GM18520 (cell line): Measurements from ENCODE around the gene NKIRAS1.

Experiments
- ATAC-seq: cut with Tn5 transposase; IDR thresholded peaks from one replicate; pipeline ENCODE4 v1.9.1; 2021; ENCODE audit not compliant: unreplicated experiment

NKIRAS1 gene

DNA sequence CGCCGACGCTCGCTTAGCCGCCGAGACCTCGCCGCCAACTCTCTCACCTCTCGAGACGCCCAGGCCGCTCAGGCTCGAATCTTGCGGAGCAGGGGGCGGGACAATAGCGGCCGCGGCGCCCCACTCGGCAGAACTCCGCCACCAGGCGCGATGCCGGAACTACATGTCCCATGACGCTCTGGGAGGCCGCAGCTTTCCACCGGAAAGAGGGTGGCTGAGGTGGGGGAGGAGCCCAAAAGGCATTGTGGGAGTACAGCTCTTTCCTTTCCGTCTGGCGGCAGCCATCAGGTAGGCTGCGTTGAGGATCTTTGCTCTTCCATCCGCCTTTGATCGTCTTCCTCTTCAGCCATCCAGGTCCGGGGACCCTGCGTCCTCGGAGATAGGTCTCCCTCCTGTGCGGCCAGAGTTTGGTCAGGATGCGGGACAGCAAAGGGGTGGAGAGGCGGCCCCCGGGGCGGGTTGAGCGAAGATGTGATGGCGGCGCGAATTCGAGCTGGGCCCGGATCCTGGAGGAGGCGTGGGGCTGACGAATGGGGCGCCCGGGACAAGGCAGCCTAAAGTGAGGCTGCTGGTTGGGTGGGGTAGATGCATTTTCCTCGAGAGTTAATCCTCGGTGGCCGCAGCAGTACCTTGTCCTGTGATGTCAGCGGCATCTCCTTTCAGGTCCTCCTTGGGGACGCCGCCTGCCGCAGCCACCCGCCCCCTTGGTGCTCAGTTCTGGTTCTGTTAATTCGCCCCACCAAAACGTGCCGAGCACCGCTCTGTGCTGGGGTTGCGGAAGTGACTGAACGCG is at the start of gene NKIRAS1, which contains the start of gene RPL15:
Gene NKIRAS1, minus strand, starts transcription at position 105 of the 793 bp plus-strand sequence. CDS start 6,086 bp downstream, outside the sequence.
Gene RPL15, plus strand, starts transcription at position 247 of the 793 bp plus-strand sequence. CDS start 728 bp downstream, outside the sequence.
- ATAC-seq = peak; percentile 89

DNA sequence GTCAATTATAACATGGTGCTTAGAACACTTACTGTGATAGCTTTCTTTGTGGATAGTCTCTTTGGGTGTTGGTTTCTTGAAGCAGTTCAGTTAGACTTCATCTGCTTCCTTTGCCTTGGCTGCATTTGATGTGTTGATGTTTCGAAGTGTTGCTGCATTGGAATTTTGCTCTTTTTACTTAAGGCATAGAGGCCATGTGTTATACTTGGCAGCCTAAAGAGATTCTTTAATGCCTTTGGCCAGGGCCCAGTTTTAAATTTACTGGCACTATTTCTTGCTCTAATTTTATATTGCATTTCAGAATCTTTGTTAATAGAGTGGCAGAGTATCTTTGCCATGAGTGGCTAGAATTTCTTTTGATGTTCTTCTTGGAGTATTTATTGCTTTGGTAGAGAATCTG is 49.5 kb upstream of the NKIRAS1 start:
- no peak for ATAC-seq

DNA sequence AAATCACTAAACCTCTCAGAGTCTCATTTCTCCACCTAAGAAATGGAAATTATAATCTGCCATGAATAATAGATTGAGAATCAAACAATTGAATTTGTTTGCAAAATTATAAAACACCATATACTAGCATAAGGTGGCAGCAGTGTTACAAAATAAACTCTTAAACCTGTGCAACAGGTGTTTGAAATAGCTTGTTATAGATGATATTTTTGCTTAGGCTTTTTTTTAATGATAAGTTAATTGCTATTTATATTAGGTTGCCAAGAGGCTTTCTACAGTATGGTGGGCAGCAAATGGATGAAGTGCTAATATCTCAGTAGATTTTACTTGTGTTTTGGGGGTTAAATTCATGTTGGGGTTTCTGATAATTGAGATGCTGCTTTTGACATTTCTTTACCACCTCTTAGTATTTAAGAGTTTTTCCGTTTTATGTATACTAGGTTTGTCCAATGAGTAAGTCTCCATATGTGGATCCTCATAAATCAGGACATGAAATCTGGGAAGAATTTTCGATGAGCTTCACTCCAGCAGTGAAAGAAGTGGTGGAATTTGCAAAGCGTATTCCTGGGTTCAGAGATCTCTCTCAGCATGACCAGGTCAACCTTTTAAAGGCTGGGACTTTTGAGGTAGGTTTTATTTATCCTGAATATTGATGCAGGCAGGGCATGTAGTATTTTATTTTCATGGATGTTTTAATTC is 47.9 kb upstream of the NKIRAS1 start:
- ATAC-seq = no peak

DNA sequence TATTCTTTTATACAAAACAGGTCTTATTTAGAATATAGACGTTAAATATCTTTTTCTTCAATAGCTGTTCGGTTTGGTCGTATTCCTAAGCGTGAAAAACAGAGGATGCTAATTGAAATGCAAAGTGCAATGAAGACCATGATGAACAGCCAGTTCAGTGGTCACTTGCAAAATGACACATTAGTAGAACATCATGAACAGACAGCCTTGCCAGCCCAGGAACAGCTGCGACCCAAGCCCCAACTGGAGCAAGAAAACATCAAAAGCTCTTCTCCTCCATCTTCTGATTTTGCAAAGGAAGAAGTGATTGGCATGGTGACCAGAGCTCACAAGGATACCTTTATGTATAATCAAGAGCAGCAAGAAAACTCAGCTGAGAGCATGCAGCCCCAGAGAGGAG is 45.1 kb upstream of the NKIRAS1 start:
- ATAC-seq = no peak

DNA sequence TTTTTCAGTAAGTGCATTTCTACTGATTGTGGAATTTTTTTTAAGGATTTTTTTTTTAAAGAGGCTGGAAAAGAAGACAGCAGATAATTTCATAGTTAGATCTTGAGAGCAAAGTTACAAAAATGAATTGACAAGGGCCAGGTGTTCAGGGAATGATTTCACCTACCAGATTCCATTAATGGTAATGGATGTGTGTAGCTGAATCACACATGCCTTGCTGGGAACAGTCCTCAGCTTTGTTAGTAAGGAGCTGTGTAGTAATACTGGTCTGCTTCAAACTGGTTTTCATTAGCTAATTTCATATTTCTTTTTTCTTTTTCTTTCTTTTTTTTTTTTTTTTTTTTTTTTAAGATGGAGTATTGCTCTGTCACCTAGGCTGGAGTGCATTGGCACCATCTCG is 44.3 kb upstream of the NKIRAS1 start:
- no peak for ATAC-seq

DNA sequence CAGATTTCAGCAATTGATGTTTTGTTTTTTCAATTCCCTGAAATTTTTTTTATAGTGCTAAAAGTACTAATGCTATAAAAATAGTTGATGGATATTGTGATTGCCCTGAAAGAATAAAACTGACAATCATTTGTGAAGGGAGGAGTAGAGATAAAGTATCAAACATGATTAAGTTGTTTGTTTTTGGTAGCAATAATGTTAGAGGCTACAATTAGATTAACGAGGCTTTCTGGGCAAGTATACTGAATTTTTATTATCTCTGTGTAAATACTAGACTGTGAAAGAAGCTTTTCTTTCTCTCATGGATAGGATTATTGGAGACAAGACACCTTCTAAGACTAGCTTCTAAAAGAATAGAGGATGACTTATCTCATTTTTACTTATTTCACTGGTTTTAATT is 43.9 kb upstream of the NKIRAS1 start:
- no peak for ATAC-seq

DNA sequence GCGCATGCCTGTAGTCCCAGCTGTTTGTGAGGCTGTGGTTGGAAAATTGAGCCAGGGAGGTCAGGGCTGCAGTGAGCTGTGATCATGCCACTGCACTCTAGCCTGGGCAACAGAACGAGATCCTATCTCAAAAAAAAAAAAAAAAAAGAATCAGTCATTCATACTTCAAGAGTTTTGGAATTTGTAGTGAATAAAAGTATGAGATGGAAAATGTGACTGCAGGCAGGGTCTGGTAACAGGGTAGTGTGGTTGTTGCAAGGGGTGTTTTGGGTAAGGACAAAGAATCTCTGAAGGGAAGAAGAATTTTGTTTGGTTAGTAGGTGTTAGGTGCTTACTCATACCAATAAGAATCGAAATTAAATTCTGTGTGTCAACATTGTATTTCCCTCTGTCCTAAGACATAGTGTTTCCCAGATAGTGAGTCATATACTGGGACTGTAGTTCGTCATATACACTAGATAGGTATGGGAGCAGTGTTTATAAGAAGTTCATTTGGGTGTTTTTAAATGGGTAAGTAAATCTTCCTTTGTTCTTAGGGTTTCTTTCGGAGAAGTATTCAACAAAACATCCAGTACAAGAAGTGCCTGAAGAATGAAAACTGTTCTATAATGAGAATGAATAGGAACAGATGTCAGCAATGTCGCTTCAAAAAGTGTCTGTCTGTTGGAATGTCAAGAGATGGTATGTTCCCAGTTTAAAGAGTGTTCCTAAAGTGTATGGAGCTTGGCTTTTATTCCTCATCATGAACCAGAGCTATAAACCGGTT is 42.5 kb upstream of the NKIRAS1 start:
- peak; percentile 79 for ATAC-seq

DNA sequence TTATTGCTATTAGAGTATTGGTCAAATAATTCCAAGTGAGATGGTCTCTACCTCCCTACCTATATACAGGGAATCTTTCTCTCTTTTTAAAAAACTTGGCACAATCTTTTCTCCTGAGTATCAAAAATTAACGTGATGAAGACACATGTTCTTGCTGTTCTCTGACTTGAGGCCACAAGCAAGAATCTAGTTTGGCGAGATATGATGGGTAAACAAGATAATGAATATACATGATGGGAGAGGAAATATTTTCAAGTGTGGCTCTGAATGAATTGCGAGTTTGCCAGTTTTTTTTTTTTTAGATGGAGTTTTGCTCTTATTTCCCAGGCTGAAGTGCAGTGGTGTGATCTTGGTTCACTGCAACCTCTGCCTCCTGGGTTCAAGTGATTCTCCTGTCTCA is 39.9 kb upstream of the NKIRAS1 start:
- ATAC-seq = no peak

DNA sequence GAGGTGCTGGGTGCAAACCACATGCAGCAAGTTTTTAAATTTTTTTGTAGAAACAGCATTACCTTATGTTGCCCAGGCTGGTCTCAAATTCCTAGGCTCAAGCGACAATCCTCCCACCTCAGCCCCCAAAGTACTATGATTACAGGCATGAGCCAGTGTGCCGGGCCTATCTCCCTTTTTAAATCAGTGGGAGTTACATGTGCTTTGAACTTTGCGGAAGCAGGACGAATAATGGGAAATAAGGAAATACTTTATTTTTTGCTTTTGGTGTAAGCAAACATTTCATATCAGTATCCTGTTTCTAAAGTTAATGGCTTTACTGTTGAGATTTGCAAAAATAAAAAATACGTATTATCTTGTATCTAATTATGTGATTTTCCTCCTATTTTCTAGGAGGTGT is 37.4 kb upstream of the NKIRAS1 start:
- no peak for ATAC-seq

DNA sequence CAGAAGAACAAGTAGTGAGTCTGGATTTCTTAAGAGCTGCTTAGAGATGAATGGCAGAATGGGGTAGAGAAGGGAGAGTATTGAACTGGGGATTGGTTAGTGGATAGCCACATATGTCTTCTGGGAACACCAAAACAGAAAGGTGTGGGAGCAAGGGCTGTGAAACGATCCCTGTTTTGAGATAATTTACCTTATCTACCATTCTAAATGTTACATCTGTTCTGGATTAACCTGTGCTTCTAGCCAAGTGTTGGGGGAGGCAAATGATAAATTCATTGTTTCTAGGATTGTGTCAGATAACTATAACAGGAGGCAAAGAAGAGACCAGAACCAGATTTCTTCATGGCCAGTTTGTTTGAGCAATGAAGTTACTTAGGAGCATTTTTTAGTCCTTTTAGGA is 36.7 kb upstream of the NKIRAS1 start:
- ATAC-seq = no peak

DNA sequence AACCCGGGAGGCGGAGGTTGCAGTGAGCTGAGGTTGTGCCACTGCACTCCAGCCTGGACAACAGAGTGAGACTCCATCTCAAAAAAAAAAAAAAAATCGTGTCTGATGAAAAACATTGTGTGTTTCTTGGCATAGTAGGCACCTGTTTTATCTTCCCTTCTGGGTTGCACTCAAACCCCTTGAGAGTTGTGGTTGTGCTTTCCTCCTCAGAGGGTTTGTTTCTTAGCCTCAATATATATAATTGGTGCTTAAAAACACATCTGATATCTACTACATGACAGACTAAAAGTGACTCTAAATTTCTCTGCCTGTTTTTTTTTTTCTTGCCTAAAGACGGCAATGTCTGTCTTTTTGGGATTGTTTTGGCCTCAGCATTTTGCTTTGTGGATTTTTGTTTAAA is 35.9 kb upstream of the NKIRAS1 start:
- peak; percentile 44 for ATAC-seq

DNA sequence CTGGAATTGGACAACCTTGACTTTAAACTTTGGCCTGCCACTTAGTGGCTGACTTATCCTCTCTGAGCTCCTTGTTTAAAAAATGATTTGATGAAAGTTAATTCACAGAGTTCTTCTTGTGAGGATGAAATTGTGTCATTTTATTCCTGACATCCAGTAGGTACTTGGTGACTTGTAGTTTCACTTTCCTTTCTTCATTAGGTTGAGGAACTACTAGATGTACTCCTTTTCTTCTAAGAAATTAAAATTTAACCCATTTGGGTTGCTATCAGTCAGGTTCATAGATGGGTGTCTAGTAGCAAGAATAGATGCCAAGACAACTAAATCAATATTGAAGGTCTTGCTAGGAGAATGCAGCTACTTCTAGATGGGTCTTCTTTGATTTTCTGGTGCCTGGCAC is 33.5 kb upstream of the NKIRAS1 start:
- no peak for ATAC-seq

DNA sequence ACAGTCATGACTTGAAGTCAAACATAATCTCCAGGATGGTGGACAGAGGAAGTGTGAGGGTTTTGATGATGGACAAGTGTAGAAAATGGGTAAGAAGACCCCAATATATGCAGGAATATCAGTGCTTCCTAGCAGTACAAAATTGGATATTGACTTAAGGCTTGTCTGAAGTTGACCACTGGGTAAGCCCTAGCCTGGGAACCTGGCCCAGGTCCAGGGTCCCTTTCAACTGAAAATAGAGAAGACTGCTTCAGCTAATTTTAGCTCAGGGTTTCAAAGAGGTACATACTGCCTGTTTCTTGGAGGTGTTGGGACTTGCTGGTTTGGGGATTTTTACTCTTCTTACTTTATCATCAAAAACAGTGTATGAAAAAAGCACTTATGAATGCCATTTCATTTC is 33.0 kb upstream of the NKIRAS1 start:
- ATAC-seq = no peak

DNA sequence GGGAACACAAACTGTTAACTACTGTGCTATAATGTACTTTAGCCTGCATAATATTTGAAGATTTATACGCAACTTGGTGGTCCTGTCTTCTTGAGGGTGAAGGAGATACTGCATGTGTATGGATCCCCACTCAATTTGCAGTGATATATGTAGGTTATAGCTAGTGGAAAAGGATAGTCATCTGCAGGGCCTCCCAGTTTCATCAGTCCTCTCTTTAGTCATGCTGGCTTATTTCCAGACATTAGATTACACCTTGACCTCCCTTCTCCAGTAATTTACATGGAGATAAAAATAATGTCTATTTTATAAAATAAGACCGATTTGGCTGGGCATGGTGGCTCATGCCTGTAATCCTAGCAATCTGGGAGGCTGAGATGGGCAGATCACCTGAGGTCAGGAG is 32.0 kb upstream of the NKIRAS1 start:
- ATAC-seq = no peak

DNA sequence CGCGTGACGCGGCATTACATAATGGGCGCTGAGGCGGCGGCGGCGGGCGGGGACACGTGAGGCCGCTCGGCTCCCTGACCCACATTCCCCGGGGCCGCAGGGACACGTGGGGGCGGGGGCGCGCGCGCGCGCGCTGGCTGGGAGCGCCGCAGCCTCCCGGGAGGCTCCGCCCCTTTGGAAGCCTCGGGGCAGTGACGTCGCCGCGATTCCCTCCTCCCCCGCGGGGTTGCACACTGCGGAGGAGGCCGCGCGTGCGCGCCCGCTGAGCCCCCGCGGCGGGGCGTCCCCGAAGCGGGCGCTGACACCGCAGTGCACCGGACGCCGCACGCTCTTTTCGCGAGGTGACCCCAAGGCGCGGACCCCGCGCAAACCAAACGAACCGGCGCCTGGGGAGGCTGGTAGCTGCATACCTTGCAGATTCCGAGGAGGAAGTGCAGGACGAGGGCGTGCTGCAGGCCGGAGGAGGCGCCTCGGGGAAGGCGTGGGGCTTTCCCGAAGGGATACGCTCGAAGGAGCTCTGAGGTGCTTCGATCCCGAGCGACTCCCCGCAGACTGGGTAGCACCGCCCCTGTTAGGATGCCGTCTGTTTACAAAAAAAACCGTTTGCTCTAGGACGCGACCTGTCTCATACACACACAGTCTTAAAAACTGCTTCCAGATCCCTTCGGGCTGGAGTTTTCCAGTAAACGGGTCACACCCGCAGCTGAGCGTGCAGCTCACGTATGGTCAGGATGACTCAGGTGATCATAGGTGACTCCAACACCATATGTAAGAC is 29.3 kb upstream of the NKIRAS1 start:
- ATAC-seq = peak; percentile 61

DNA sequence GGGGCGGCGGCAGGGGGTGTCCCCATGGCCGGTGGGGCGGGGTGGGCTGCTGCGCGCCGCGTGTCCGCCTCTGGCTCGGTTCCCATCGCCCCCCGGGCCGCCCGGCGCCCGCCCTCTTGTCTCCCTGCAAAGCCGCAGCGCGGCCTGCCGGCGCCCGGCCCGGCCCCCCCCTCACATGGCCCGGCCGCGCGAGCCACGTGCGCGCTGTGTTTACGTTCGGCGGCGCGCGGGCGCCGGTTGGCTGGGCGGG is 28.8 kb upstream of the NKIRAS1 start:
- ATAC-seq = no peak

DNA sequence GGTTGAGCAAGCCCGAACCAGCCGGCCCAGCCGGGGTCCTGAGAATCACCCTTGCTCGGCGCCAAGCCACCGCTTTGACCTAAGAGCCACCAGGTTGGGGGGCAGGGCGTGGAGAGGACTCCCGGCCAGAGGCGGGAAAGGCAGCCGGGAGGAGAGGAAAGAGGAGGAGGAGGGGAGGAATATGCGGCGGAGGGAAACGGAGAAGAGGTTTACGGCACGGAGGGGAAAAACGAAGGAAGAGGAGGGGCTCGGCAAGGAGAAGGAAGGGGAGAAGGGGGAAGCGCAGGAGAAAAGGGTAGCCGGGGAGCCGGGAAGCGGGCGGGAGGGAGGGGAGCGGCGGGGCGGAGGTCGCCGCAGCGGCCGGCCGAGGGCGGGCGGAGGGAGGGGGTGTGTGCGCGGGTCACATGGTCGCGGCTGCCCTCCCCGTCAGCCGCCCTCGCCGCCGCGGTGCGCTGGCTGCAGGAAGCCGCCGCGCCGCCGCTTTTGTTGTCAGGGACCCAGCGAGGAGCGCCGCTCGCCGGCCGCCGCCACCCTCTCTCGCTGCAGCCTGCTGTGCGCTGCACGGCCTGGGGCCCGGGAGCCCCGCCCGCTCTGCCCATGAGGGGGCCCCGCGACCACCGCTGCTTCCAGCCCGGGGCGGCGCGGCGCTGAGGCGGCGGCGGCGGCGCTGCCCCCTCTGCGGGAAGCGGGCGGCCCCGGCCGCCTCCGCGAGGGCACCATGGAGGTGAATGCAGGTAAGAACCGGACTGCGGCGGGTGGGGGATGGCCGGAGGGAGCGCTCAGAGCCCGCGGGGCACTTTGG is 28.3 kb upstream of the NKIRAS1 start, which contains the start of gene NR1D2:
Gene NR1D2, plus strand, starts transcription at position 426 of the 802 bp plus-strand sequence. Its CDS starts 293 bp downstream, at position 719.
- ATAC-seq = peak; percentile 33

DNA sequence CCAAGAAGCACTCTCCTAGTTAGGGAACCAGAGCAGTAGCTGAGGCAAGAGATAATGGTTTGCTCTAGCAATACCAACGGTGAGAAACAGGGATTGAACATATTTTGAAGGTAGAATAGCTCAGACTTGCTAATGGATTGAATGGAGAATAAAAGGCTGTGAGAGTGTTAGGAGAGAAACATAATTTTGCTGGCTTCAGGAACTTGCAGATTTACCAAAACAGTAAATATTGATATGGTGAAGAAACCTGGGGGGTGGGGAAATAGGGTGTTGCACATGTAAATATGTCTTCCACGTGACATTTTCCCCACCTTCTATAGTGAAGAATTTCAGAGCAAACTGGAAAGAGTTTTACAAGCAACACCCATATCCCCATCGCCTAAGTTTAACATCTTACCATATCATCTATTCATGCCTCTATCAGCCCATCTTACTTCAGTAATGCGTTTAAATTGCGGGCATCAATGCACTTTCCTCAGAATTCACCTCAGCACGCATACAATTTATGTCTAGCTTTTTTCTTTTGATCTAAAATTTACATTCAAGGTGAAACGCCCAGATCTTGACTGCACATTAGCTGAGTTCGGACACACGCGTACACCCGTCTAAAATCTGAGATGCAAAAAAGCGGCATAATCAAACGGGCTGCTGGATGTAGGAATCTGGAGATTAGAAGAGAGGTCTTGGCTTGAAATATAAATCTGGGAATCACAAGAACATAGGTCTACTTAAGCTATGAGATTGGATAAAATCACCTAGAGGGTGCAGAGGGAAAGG is 27.4 kb upstream of the NKIRAS1 start:
- ATAC-seq = no peak

DNA sequence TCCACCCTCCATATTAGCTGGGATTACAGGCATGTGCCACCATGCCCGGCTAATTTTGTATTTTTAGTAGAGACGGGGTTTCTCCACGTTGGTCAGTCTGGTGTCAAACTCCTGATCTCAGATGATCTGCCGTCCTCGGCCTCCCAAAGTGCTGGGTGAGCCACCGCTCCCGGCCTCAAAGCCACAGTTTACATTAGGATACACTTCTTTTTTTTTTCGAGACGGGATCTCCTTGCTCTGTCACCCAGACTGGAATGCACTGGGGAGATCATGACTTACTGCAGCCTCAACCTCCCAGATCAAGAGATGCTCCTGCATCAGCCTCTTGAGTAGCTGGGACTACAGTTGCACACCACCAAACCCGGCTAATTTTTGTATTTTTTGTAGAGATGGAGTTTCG is 25.8 kb upstream of the NKIRAS1 start:
- ATAC-seq = no peak
